ENCODE results near the gene ANXA5.

Gene ANXA5

DNA sequence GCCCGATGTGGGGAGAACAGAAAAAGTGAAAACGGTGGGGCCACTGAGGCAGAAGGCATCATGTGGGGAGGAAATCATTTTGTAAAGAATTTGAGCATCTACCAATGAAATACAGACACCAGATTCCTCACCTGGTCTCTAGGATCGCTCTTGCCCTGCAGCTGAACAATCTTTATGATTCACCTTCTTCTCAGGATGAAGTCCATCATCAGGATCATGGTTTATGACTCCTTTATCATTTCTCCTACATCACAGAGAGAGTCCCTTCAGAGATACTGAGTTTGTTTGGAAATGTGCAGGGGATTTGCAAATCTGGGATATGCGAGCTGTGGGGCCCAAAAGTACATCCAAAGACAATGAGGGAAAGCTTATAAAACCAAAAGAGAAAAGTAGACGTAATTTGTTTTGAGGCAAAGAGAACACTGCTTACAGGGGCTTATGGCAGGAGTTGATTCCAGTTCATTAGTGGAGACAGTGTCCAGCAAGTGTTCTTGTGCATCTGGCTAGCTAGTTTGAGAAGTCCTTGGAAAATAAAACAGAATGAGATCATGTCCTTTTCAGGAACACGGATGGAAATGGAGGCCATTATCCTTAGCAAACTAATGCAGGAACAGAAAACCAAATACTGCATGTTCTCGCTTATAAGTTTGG is 15.3 kb upstream of the ANXA5 start:
- no peak for DNase-seq (ENCODE audit: low read depth)

DNA sequence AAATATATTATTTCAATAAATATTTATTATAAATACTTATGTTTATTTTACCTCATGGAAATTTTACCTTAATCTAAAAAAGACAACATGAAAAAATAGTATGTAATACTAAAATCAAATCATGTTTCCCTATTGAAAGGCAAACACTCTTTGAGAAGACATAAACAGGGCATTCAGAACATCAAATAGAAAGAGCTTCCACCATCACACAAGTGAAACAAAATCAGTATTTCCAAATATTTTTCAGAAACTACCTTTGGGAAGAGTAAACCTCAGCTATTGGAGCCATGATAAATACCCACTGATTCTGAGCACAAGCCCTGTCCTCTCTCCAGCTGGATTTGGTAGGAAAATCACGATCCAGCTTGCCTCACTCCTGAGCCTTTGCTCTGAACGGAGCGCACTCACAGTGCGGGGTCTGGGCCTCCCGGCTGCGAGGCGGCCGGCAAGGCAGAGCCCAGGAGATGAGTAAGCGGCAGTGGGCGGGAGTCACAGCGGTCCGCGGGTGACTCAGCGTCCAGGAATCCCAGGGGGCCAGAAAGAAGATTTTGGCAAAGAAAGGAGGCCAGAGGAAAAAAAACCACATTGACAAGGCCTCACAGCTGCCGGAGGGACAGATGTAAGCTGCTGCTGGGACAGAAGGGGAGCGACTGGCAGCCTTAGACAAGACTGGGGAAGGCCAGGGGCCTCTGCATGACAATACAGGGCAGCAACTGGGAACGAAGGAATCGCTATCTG is 14.7 kb upstream of the ANXA5 start:
- peak; percentile 92 for DNase-seq (ENCODE audit: low read depth)

DNA sequence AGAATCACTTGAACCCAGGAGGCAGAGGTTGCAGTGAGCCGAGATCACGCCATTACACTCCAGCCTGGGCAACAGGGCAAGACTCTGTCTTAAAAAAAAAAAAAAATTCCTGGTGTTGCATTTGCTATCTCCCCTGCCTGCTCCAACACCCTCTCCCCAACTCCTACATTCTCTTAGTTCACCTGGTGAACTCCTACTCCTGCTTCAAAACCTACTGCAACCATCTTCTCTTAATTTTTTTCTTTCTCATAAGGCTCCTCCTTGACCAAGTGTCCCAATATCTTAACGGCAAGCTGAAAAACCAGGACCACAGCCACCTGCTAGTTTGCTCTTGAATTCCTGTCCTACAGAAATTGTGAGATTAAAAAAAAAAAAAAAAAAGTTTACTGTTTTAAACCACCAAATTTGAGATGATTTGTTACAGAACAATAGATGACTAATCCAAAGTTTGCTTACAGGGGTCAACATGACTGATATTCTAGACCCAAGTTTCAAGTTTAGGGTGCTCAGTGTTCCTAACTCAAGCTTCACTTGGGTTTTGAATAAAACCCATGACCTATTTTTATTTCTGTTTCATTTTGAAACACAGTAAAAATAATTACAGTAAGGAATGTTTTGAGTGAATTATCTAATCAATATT is 13.1 kb upstream of the ANXA5 start:
- no peak for DNase-seq (ENCODE audit: low read depth)

DNA sequence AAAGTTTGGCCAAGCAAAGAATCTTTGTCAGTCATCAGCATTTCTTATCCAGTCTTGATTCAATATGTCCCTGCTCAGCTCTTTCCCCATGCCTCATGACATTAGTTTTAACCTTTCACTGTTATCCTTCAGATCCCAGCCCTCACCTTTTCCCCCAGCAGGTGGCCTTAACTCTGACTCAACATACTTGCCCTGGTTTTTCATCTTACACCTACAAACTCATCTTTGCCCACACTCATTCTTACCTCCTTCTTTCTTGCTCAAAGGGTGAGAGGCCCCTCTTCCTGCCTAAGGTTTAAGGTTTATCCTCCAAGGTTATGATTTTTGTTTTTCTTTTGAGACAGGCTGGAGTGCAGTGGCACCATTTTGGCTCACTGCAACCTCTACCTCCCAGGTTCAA is 10.6 kb upstream of the ANXA5 start:
- DNase-seq (ENCODE audit: low read depth), result no peak

DNA sequence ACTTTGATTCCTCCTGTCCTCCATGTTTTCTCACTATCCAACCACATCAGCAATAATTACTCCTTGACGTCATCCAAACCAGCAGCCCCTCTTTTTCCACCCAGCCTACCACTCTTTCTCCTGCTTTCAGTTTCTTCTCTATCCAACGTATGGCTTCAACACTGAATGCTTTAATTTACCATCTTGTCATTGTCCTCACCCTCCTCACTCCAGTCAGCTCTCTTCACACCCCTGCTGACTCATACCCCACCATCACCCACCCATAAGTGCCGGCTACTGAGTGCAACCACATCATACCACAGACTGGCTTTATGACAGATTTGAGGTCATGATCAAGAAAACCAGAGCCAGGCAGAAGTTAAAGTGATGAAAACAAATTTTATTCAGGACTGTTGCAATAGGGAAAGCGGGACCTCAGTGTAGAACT is 9.8 kb upstream of the ANXA5 start:
- peak; percentile 69 for DNase-seq (ENCODE audit: low read depth)

DNA sequence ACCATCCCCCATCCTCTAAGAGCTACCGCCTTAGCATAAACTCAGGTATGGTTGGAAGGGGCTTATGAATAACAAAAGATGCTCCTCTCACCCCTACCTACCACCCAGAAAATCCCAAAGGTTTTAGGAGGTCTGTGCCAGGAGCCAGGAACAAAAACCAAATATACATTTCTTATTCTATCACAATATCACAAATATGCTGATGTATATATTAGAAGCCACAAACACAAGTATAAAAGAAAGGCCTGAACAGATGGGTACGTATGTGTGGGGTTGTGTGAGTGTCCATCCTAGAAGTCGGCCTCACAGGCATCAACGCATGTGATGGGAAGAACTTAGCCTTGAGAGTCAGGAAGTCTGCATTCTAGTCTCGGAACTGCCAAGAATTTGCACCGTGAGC is 8.7 kb upstream of the ANXA5 start:
- DNase-seq (ENCODE audit: low read depth), result no peak

DNA sequence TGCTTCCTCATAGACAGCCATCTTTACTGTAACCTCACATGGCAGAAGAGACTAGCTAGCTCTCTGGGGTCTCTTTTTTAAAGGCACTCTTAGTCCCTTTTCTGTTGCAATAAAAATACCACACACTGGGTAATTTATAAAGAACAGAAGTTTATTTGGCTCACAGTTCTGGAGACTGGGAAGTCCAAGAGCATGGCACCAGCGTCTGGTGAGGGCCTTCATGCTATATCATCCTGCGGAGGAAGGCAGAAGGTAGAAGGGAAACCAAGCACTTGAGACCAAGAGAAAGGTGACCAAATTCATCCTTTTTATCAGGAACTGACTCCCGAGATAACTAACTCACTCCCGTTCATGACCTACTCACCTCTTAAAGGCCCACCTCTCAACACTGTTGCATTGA is 5.4 kb upstream of the ANXA5 start:
- DNase-seq (ENCODE audit: low read depth), result no peak

DNA sequence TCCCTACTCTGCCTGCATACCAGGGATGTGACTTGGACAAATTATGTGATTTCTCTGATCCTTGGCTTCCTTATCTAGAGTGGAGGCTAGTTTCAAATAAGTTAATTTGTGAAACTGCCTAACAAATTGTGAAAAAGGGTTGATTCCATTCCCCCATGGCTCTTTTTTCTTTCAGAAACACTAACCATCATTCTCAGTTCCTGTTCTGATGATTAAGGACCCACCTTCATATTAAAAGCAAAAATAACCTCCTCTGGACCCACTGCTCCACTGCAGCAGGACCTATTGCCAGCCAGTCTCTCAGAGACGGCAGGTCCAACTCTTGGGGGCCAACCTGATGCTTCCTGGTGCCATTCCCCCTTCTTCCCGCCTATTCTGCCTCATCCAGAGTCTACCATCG is 4.5 kb upstream of the ANXA5 start:
- no peak for DNase-seq (ENCODE audit: low read depth)

DNA sequence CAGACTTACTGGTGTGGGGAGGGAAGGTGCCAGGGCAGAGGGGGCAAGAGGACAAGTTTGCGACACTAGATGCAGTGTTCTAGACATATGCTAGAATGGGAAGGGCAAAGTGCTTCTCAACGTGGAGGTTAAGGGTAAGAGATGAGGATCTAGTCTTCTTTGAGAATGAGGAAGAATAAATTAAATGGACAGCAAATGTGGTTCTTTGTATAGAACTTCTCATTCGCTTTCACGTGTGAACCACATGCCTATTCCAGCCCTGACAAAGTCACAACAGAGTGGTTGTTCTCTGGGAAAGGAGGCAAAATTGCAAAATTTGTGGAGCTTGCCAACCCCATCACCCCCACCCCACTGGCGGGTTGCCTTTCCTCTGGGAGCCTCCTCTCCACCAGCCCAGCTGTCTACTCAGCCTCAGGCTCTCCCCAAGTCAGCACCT is 1.5 kb upstream of the ANXA5 start:
- DNase-seq (ENCODE audit: low read depth), result no peak

DNA sequence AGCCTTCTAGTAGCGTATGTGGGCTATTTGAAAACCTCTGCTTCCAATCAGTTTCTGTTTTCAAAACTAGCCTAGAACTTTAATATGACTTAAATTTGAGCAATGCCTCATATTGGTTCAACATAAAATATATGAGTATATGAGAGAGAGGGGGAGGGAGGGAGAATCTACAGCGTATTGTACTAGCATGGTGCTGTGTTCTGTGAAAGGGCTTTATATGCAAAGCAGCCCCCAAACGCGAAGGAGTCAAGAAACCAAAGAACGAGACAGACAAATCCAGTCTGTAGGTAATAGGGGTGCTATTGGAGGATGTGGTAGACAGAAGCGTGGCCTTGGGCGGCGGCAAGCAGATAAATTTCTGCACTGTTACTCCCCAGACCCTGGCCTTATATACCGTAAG is 784 bp upstream of the ANXA5 start:
- DNase-seq (ENCODE audit: low read depth), result no peak

DNA sequence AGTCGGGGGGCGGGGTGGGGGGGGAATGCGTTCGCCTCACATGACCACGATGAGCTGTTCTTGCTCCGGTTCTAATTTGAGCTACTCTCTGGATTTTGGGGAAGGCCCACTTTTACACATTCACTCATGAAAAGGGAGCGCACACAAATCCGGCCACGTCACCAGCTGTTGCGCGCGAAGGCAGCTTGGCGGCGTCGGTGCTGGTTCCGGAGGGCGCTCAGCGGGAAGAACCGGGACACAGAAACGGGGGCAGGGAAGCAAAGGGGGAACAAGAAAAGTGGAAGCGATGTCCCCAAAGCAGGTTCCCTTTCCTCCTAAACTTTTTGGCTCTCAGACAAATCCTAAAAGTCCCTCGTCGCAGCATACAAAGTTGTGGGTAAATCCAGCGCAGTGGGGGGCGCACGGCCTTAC is 605 bp downstream of the ANXA5 start:
- peak; percentile 66 for DNase-seq (ENCODE audit: low read depth)

DNA sequence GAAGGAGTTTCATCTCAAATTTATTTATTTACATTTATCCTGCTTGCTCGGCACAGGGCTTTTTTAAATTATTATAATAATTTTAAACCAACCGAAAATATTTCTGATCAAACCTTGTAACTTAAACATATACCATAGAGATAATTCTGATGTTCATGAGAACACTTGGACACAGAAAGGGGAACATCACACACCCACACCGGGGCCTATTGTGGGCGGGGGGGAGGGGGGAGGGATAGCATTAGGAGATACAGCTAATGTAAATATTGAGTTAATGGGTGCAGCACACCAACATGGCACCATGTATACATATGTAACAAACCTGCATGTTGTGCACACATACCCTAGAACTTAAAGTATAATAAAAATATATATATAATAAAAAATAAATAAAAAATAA is 2.9 kb downstream of the ANXA5 start:
- DNase-seq (ENCODE audit: low read depth), result no peak

DNA sequence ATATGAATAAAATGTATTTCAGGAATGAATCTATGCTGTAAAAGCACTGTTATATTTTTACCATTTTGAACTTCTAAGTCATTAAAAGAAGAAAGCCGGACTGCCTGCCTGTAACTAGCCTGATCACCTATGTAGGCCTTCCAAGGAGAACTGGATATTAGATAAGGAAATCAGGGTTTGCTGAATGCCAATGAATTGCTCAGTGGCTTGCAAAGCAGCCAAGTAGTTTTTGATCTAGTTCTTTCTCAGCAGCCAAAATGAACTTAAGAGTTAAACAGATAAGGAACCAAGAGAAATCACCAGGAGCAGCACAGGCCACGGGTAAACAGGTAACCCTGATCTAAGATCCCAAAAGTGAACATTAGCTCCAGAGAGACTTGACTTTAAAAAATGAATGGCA is 3.3 kb downstream of the ANXA5 start:
- no peak for DNase-seq (ENCODE audit: low read depth)

DNA sequence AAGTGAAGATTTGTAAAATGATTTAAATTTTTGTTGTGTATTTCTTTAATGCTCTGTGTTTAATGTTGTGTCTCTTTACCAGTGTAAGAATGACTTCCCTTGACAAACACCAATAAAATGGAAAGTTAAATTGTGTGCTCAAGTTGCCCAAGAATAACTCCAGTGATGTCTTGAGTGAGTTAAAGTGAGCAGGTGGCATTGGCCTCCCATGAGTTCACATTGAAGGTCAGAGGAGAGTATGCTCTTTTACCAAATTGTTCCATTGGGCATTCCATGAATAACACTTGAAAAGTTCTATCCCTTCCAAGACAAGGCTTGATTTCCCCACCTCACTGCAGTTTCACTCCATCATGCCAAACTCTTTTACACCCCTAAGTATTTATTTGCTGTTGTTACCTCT is 4.5 kb downstream of the ANXA5 start:
- no peak for DNase-seq (ENCODE audit: low read depth)

DNA sequence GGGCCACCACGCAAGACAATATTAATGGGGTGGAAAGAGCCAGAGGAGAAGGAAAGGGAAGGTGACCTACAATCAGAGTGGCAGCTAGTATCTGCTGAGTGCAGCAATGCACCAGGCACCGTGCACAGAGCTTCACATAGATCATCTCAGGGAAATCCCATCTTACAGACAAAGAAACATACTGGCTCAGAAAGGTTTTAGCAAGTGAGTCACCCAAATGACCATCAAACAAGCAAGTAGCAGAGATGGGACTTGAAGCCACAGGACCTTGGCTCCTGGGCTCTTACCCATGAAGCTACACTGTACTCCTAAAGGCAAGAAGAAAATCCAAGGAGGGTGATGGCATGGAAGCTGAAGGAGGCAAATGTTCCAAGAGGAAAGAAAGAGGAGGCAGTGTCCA is 6.8 kb downstream of the ANXA5 start:
- DNase-seq (ENCODE audit: low read depth), result no peak

DNA sequence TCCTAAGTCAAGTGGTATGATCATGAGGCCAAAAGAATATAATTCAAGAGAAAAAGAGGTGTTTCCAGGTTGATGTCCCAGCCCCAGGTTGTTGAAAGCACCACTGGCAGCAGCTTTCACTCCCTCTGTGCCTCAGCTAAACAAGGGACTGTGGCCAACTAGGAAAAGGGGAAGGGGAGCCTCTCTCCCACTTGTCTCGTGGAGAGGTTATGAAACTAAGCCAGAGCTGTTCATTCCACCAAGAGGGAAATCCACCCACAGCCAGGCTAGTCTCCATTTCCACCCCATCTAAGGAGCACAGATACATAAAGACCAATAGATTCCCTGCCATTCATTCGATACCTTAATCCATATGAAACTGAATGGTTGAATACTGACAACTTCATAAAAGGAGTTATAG is 8.1 kb downstream of the ANXA5 start:
- DNase-seq (ENCODE audit: low read depth), result no peak

DNA sequence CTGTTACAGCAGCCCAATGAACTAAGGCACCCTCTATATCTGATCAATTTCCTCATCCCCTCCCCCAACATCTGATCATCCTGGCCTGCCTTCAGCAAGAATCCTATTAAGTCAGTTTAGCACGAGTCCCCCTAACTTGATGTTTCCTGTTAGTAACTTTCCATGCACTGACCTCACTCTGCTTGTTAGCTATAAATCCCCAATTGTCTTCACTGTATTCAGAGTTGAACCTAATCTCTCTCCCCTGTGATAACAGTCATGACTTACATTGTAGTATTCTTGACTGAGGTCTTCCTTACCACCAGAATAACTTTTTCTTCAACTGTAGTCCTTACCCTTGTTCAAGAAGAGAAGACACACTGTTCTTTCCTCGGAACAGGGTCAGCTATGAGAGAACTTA is 8.5 kb downstream of the ANXA5 start:
- no peak for DNase-seq (ENCODE audit: low read depth)

DNA sequence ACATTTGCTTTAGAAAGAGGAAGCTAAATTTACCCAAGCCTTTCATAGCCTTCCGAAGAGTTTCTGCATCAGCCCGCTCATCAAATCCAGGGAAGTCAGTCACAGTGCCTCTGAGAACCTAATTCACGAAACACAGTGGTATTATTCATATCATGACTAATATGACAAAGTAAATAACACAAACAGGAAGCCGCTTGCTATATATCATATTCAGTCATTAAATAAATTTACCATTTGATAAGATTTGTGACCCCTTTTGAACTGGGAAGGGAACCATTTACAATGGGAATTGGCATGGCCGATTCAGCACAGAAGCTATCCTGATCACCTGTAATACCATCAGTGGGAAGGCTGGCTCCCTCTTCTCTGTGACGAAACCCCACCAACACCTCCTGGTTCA is 10.5 kb downstream of the ANXA5 start:
- no peak for DNase-seq (ENCODE audit: low read depth)

DNA sequence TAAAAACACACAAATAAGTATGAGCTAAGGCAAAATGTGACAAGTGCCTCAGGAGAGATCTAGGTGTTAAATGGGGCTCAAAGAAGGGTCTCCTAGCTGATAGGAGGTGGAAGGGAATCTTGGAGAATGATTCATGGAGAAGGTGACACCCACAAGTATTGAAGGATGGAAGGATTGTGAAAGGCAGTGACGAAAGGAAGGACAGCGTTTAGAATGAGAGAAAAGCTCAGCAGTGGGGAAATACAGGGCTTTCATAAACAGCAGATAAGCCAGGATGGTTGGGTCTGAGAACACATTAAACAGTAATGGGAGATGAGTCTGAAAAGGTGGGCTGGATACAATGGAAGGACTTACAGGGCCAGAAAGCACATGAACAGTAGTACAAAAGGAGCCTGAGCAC is 11.5 kb downstream of the ANXA5 start:
- no peak for DNase-seq (ENCODE audit: low read depth)

DNA sequence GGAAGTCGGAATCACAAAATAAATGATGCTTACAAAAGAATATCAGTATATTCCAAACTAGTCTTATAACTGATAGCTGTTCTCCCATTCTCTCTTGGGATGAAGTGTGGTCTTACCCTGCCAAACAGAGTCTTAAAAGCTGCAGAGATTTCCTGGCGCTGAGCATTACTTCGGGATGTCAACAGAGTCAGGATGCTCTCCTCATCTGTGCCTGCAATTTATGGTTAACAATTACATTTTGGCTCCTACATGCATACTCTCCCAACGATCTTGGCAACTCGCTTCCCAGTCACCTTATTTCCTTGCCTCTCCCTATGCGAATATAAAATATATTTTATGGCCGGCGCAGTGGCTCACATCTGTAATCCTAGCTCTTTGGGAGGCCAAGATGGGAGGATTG is 12.2 kb downstream of the ANXA5 start:
- DNase-seq (ENCODE audit: low read depth), result no peak

DNA sequence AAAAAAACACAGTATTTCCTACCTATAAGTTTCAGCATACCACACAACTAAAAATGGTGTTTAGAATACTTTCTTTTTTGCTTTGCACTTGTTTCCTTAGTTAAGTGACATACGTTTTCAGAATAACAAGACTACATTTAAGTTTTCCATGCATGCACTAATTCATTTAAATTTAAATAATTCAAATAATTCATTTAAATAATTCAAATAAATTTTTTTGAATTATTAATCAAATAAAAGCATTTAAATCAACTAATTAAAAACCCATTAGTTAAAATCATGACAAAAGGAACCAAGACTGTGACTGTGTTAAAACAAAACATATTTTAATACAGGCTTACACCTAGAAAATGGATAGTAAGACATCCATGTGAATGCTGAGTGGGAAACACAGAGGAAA is 12.8 kb downstream of the ANXA5 start:
- DNase-seq (ENCODE audit: low read depth), result no peak

DNA sequence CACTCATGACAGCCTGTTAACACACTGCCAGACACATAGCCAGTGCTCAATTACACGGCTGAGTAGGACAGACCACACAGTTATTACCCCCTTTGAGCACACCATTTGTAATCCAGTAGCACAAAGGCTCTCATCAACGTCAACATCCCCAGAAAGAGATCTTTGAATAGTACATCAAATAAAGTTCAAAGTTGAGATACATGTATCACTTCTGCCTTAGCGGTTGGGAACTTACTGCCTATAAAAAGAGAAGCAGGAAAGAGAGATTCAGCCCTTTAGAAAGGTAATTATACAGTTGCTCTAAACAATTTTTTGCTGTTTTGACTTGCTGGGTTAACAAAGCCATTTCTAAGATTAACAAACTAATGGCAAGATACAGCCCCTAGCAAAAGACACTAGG is 16.2 kb downstream of the ANXA5 start:
- no peak for DNase-seq (ENCODE audit: low read depth)

DNA sequence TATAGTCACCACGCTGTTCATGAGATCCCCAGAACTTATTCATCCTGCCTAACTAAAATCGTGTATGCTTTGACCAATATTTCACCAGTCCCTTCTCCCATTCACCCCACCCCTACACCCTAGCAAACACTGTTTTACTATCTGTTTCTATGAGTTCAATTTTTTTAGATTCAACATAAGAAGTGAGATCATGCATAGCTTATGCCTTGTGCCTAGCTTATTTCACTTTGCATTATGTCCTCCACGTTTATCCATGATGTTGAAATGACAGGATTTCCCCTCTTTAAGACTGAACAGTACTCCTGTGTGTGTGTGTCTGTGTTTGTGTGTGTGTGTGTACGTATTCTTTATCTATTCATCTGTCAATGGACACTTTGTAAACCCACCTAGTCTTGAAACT is 16.8 kb downstream of the ANXA5 start:
- no peak for DNase-seq (ENCODE audit: low read depth)

DNA sequence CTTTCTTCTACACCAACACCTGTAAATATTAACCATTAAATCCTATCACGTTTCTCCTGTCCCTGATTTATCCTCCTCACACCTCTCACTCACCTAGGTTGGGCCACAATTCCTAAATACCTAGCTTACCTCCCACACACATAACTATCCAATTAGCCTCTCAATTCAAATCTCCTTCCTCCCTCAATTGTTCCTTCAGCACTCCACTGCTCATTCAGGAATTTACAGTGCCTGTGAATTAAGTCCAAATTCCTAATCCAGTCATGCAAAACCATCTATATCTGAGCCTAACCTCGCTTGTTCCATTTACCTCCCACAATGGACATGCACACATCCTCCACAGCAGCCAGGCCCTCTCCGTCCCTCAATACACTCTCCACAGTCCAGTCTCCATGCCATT is 17.5 kb downstream of the ANXA5 start:
- no peak for DNase-seq (ENCODE audit: low read depth)

Measured in GM04504 (cell line).